ENCODE measurements around the gene SNAPC5. TPM values are rescaled to one million over a fixed set of nuclear protein-coding genes. Genes with fewer than 3 reads are reported as not detected.
"Not testable (repeated sequence)": the region's sequence is repeated elsewhere in the genome, so short reads cannot be mapped to it uniquely, and the experiment has no call there.

SNAPC5 gene
- total RNA-seq, 2 experiments from 2014 or later, result 23.7 to 23.9 TPM

DNA sequence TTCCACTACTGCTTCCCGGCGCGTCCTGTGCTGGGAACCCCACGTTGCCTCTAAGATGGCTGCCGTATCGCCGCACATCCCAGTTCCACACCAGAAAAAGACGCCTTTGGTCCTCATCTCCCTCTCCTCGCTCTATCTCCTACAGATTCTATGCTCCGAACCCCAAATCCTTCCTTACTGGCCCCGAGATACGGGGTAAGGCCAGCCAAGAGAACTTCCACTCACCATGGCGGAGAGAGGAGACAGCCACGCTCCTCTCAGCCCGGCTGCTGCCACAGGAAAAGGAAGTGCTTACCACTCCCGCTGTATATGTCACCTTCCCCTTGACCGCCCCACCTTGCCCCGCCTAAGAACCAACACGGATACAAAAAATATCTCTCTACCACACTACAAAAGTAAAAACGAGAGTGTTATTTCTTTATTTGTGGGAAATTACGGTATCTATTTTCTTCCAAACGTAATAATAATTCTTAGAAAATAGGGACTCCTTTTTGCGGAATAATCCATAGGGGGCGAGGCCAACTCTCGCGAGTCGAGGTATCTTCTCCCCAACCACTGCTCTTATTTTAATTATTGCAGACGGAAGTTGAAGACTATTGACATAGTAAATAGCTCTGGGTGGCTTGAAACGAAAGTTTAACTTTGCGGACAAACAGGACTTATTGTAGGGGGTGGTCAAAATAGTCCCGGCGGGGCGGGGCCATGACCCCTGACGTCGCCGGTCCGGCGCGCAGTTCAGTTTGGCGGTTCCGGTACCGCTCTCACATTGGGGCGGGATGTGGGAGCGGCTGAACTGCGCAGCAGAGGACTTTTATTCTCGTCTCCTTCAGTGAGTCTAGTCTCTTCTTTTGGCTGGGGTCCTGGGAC, 7.2 kb upstream of the SNAPC5 start, which contains the start of the genes RPL4 and ZWILCH:
RPL4 (minus strand) TSS at position 293 of the 867 bp plus-strand sequence; CDS start at position 228, 65 bp downstream.
ZWILCH (plus strand) TSS at position 764 of the 867 bp plus-strand sequence; CDS start at position 777, 13 bp downstream.
- H3K27me3 Mint-ChIP-seq (ENCODE audit: low read depth), result no peaks in the 10 kb centered on the region
- peaks cover 54% of the 10 kb centered on the region for H3K36me3 Mint-ChIP-seq (ENCODE audit: low read depth)
- H3K27ac Mint-ChIP-seq, result peak within 1 kb of the TSS; percentile 98
- peaks cover 50% of the 10 kb centered on the region for H3K4me1 Mint-ChIP-seq (ENCODE audit: low read depth)
- no peaks in the 10 kb centered on the region for H3K9me3 Mint-ChIP-seq
- H3K4me3 Mint-ChIP-seq, result peak within 1 kb of the TSS; percentile 99
- DNase-seq, result peak; percentile 77
- CTCF ChIA-PET, result interaction anchor here (0.6 to 3.3 kb wide), 2 partner anchors 7 to 150 kb away, joined by 3 to 13 read pairs; partner anchors contain the start of gene SNAPC5
- intact Hi-C loops (cut with micrococcal nuclease), result loop anchor here (1.0 to 5.0 kb wide), 4 partner anchors 7 to 987 kb away; partner anchors contain the start of genes DPP8, SMAD6, SNAPC5 and TIPIN

DNA sequence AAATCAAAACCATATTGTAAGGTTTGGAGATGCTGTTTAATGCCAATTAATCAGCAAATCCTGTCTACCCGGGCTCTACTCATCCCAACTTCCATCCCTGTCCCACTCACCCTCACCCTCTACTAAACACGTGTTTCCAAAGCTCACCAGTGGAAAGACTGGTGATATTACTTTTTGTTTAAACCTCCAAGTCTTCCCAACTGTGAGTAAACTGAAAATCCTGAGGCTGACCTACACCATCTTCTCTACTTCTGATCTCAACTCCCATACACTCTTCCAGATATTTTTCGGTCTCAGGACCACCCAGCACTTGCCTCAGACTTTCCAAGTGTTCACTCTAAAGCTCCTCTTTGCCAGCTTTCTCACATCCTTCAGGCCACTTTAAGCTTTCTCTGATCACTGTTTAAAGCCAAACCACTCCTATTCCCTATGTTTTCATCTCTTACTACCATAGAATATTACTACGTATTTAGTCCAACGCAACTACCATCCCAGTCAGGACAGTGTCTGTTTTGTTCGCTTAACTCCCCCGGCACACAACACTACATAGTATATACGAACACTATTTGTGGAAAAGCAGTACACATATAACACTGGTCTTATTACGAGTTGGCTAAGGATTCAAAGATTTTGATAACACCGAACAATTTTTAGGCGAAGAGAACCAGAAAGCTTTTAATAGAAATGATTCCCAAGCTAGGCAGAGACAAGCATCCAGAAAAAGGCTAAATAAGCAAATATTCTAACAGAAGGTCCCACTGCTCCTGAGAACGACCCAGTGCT, 6.4 kb upstream of the SNAPC5 start:
- DNase-seq, result no peak
- H3K36me3 Mint-ChIP-seq (ENCODE audit: low read depth), result peaks cover 57% of the 10 kb centered on the region
- peaks cover 56% of the 10 kb centered on the region for H3K4me1 Mint-ChIP-seq (ENCODE audit: low read depth)
- H3K9me3 Mint-ChIP-seq, result no peaks in the 10 kb centered on the region
- peak overlapping the region; percentile 98 for H3K27ac Mint-ChIP-seq
- no peaks in the 10 kb centered on the region for H3K27me3 Mint-ChIP-seq (ENCODE audit: low read depth)
- peak overlapping the region; percentile 99 for H3K4me3 Mint-ChIP-seq
- intact Hi-C loops (cut with micrococcal nuclease), result loop anchor here (1.0 kb wide), 2 partner anchors 148 to 987 kb away; partner anchors contain the start of genes DPP8 and TIPIN
- CTCF ChIA-PET, result interaction anchor here (0.6 kb wide), 1 partner anchor 217 kb away, joined by 3 read pairs; no protein-coding TSS in a partner anchor

DNA sequence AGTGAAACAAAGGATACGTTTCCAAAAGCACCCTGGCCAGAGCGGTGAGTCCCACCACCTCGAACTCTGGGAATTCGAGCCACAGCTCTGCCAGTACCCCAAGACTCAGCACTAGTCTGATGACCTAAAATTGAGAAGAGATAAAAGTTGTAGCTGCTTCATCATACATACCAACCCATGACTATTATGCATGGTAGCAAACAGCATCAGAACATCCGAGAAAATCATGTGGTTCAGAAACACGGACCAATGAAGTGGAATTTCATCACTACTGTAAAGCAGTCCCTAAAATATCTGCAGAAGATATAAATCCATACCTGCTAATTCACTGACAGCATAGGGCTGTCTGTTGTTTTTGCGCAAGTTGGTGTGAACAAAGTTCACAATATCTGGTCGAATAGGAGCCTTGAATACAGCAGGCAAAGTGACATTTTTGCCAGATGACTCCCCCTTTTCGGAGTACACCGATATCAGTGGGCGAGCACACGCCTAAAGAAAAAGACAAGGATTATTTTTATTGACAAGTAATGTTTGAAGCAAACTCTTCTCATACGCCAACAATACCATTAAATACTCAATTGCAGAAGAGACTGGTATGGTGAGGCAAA, 5.6 kb upstream of the SNAPC5 start:
- Mint-ChIP-seq H3K27ac (peak overlapping the region; percentile 98), H3K4me1 (ENCODE audit: low read depth) (peaks cover 60% of the 10 kb centered on the region), H3K4me3 (peak overlapping the region; percentile 99), H3K36me3 (ENCODE audit: low read depth) (peaks cover 61% of the 10 kb centered on the region)
- DNase-seq; H3K9me3 Mint-ChIP-seq; CTCF ChIA-PET; intact Hi-C loops (cut with micrococcal nuclease); H3K27me3 Mint-ChIP-seq (ENCODE audit: low read depth): not testable (repeated sequence)

DNA sequence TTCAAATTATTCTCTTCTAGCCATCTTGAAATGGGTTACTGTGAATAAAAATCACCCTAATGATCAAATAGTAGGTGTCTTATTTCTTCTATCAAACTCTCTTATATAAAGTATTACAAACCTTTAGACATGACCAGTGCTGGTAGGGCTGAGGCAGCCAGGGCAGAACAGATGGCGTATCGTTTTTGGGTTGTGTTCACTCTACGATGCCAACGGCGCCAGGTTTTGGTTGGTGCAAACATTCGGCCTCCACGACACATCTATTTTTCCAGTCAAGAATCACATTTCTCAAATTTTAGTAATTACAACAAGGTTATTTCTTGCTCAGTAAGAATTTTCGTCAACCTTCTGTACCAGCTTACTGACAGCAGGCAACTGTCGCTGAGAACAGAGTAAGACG, 4.9 kb upstream of the SNAPC5 start:
- no peaks in the 10 kb centered on the region for H3K9me3 Mint-ChIP-seq
- CTCF ChIA-PET, result no interaction called here
- intact Hi-C loops (cut with micrococcal nuclease), result no loop called here
- no peak for DNase-seq
- peaks cover 58% of the 10 kb centered on the region for H3K4me1 Mint-ChIP-seq (ENCODE audit: low read depth)
- H3K27ac Mint-ChIP-seq, result peak overlapping the region; percentile 98
- peaks cover 62% of the 10 kb centered on the region for H3K36me3 Mint-ChIP-seq (ENCODE audit: low read depth)
- peak overlapping the region; percentile 99 for H3K4me3 Mint-ChIP-seq
- no peaks in the 10 kb centered on the region for H3K27me3 Mint-ChIP-seq (ENCODE audit: low read depth)

DNA sequence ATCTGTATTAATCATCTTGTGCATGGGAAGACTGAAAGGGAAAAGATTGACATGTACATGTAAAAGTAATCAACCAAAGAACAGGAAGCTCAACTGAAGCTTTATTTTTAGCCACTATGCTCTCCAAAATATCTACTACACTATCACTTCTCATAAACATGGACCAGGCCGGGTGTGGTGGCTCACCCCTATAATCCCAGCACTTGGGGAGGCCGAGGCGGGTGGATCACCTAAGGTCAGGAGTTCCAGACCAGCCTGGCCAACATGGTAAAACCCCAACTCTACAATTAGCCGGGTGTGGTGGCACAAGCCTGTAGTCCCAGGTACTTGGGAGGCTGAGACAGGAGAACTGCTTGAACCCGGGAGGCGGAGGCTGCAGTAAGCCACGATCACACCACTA, 2.8 kb upstream of the SNAPC5 start:
- H3K27me3 Mint-ChIP-seq (ENCODE audit: low read depth); DNase-seq; H3K4me3 Mint-ChIP-seq; intact Hi-C loops (cut with micrococcal nuclease); H3K9me3 Mint-ChIP-seq: not testable (repeated sequence)
- H3K27ac Mint-ChIP-seq, result peak overlapping the region; percentile 98
- H3K36me3 Mint-ChIP-seq (ENCODE audit: low read depth), result peaks cover 71% of the 10 kb centered on the region
- CTCF ChIA-PET, result interaction anchor here (0.6 to 5.9 kb wide), 2 partner anchors 114 to 122 kb away, joined by 4 to 40 read pairs; partner anchors contain the start of gene MAP2K1
- H3K4me1 Mint-ChIP-seq (ENCODE audit: low read depth), result peaks cover 54% of the 10 kb centered on the region

DNA sequence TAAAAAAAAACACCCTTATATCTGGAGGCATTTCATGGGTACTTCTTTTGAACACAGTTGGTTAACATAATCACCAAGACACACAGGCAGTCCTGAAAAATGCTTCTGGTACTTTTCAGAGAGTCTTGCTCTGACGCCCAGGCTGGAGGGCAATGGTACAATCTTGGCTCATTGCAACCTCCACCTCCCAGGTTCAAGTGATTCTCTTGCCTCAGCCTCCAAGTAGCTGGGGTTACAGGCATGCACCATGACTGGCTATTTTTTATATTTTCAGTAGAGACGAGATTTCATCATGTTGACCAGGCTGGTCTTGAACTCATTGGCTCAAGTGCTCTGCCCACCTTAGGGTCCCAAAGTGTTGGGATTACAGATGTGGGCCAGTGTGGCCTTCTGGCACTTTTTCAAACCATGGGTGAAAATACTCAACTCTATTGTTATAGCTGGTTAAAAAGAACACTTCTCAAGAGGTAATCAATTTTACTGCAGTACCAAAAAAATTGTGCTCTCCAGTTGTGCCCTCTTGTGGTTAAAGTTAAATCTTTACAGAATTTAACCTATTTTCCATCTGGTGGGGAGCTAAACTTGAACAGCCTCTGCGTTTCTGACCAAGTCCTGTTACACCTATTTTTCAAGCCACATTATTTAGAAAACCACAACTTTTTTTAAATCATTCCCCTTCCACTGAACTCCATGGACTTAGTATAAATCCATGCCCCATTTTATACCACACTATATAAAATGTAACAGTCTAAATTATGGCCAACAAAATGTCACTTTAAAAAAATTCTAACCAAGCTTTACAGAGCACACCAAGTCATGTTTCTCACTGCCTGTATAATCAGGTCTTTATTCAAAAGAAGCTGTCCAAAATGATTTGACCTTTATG, 1.2 kb upstream of the SNAPC5 start:
- CTCF ChIA-PET, result interaction anchor here (0.7 to 5.9 kb wide), 18 partner anchors 8 to 248 kb away, joined by 3 to 40 read pairs (median 4); partner anchors contain the start of genes MAP2K1, TIPIN and ZWILCH
- Mint-ChIP-seq H3K27me3 (ENCODE audit: low read depth) (no peaks in the 10 kb centered on the region), H3K27ac (peak overlapping the region; percentile 95), H3K4me1 (ENCODE audit: low read depth) (peaks cover 61% of the 10 kb centered on the region), H3K36me3 (ENCODE audit: low read depth) (peaks cover 69% of the 10 kb centered on the region), H3K4me3 (no peak overlapping the region), H3K9me3 (no peaks in the 10 kb centered on the region)
- intact Hi-C loops (cut with micrococcal nuclease), result loop anchor here (2.0 to 10.0 kb wide), 3 partner anchors 96 to 1194 kb away; partner anchors contain the start of genes MEGF11 and RNU5B-1
- peak; percentile 14 for DNase-seq

DNA sequence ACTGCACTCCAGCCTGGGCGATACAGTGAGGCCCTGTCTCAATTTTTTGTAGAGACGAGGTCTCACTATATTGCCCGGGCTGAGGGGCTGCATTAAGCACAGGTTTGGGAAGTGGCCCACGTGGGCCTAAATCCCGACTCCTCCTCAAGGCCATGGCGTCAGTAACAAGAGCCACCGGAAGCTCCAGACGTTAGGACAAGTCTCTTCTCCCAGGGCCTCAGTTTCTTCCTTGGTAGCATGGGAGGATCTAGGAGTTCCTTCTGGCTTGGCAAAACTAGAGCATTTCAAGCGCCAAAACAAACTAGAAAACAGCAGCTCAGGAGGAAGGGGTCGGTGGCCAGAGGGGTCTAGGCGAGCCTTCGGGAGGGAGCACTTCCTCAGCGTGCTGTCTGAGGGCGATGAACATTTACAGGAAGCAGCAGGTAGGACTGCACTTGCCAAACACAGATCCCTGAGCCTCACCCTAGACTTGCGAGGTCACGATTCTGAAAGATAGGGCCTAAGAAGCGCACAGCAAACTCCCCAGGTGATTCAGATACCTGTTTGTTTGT, 536 bp downstream of the SNAPC5 start:
- H3K36me3 Mint-ChIP-seq (ENCODE audit: low read depth), result peaks cover 60% of the 10 kb centered on the region
- H3K4me1 Mint-ChIP-seq (ENCODE audit: low read depth), result peaks cover 55% of the 10 kb centered on the region
- no peaks in the 10 kb centered on the region for H3K27me3 Mint-ChIP-seq (ENCODE audit: low read depth)
- H3K4me3 Mint-ChIP-seq, result peak overlapping the region; percentile 89
- no peaks in the 10 kb centered on the region for H3K9me3 Mint-ChIP-seq
- DNase-seq, result no peak
- H3K27ac Mint-ChIP-seq, result peak overlapping the region; percentile 95
- intact Hi-C loops (cut with micrococcal nuclease), result loop anchor here (1.0 to 10.0 kb wide), 7 partner anchors 8 to 1192 kb away; partner anchors contain the start of genes MAP2K1, RNU5B-1, TIPIN and ZWILCH
- CTCF ChIA-PET, result interaction anchor here (0.7 to 5.9 kb wide), 11 partner anchors 9 to 246 kb away, joined by 3 to 40 read pairs (median 5); partner anchors contain the start of genes MAP2K1, TIPIN and ZWILCH

DNA sequence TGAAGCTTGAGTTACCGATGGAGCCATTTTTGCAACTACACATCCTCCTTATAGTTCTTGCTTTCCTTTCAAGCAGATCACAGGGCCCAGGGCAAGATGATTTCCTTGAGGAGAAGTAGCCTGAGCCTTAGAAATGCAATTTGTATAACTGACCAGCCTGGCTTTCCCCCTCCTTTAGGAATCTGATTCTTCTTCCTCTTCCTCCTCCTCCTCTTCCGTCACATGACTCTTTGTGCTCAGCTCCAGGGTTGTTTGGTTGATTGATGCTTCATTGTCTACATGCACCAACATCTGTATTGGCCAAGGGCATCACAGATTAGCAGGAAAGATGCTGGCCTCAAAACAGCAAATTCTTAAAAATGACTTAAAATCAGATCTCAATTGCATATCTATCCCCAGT, 3.3 kb downstream of the SNAPC5 start:
- Mint-ChIP-seq H3K4me3 (no peak overlapping the region), H3K27ac (peak overlapping the region; percentile 25), H3K27me3 (ENCODE audit: low read depth) (no peaks in the 10 kb centered on the region), H3K9me3 (no peaks in the 10 kb centered on the region), H3K4me1 (ENCODE audit: low read depth) (peaks cover 36% of the 10 kb centered on the region), H3K36me3 (ENCODE audit: low read depth) (peaks cover 42% of the 10 kb centered on the region)
- CTCF ChIA-PET, result interaction anchor here (1.1 kb wide), 1 partner anchor 9 kb away, joined by 4 read pairs; no protein-coding TSS in a partner anchor
- intact Hi-C loops (cut with micrococcal nuclease), result loop anchor here (10.0 kb wide), 1 partner anchor 1189 kb away; the partner anchor contains the start of gene RNU5B-1
- DNase-seq, result no peak

DNA sequence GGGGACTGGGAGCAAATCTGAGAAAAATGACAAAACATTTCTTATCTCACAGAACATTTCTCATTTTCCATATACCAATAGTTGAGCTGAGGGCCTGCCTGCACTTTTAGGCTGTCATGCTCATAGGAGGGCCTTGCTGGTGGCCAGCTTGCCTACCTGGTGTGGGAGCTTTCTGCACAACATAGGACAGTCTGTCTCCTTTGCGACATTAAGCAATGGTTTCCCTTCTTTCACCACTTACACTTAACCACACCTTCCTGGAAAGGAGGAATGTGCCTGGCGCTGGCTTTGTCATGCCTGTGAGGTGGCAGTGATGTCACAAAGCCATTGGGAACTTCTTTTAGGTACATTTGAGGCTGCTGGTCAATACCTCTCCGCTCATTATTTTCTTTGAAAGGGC, 5.7 kb downstream of the SNAPC5 start:
- Mint-ChIP-seq H3K27ac (peak overlapping the region; percentile 61), H3K27me3 (ENCODE audit: low read depth) (no peaks in the 10 kb centered on the region), H3K36me3 (ENCODE audit: low read depth) (peaks cover 32% of the 10 kb centered on the region), H3K4me1 (ENCODE audit: low read depth) (peaks cover 28% of the 10 kb centered on the region), H3K9me3 (no peaks in the 10 kb centered on the region), H3K4me3 (no peak overlapping the region)
- no peak for DNase-seq
- intact Hi-C loops (cut with micrococcal nuclease), result loop anchor here (10.0 kb wide), 1 partner anchor 1187 kb away; the partner anchor contains the start of gene RNU5B-1
- CTCF ChIA-PET, result interaction anchor here (0.5 to 1.9 kb wide), 2 partner anchors 105 to 133 kb away, joined by 4 to 5 read pairs; partner anchors contain the start of gene MAP2K1

DNA sequence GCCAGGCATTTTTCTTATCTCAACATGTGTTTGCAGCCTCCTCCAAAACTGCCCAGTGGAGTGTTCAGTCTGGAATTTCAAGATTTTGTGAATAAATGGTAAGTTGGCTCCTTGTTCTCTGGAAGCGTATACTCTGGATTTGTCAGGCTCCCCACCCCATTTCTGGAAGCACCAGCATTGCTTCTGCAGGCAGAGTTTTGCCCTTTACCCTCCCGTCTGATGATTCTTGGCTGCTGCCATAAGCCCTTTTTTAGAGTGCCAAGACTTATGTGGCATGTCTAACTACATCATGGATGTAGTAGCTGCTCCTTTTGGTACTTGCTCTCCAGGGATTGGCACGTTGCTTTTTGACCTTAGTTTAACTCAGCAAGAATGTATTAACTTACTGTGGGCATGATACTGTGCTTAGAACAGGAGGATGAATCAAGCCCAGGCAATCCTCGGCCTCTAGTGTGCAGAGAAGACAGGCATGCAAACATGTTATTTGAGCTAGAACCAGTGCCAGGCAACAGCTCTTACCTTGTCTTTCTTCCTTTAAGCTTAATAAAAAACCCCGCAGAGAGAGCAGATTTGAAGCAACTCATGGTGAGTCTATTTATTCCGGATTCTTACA, 8.3 kb downstream of the SNAPC5 start:
- peaks cover 23% of the 10 kb centered on the region for H3K36me3 Mint-ChIP-seq (ENCODE audit: low read depth)
- H3K27ac Mint-ChIP-seq, result peak overlapping the region; percentile 61
- no peaks in the 10 kb centered on the region for H3K9me3 Mint-ChIP-seq
- no peak for DNase-seq
- no peaks in the 10 kb centered on the region for H3K27me3 Mint-ChIP-seq (ENCODE audit: low read depth)
- intact Hi-C loops (cut with micrococcal nuclease), result no loop called here
- CTCF ChIA-PET, result interaction anchor here (0.6 kb wide), 1 partner anchor 9 kb away, joined by 3 read pairs; the partner anchor contains the start of gene SNAPC5
- peaks cover 11% of the 10 kb centered on the region for H3K4me1 Mint-ChIP-seq (ENCODE audit: low read depth)
- H3K4me3 Mint-ChIP-seq, result no peak overlapping the region
